GM23248 (cell line): Measurements from ENCODE around the gene FKBP10. TPM values are rescaled to one million over a fixed set of nuclear protein-coding genes. Genes with fewer than 3 reads are reported as not detected.

Source experiments
- DNase-seq: peaks from one replicate; pipeline ENCODE4 v3.0.0-alpha.2; 2015
- H2AFZ ChIP-seq: fragments of 200-600 bp; sonication (generic); 2 replicates; pipeline ENCODE4 v1.6.1; 2016; ENCODE audit warnings: antibody characterized with exemption
- H3F3A ChIP-seq: fragments of 200-600 bp; sonication (generic); 2 replicates; pipeline ENCODE4 v1.6.1; 2016; ENCODE audit warnings: mild to moderate bottlenecking, antibody characterized with exemption, mixed run types; ENCODE audit not compliant: insufficient read depth
- H3K27ac ChIP-seq: fragments of 200-600 bp; sonication (generic); 2 replicates; pipeline ENCODE4 v1.5.1; 2016; ENCODE audit warnings: mild to moderate bottlenecking
- H3K27me3 ChIP-seq: fragments of 200-600 bp; sonication (generic); replicated peaks from 2 replicates; pipeline ENCODE4 v1.6.1; 2016; ENCODE audit warnings: mild to moderate bottlenecking; ENCODE audit not compliant: insufficient read depth
- H3K36me3 ChIP-seq: fragments of 200-600 bp; sonication (generic); 2 replicates; pipeline ENCODE4 v1.6.1; 2016; ENCODE audit warnings: low read depth, mild to moderate bottlenecking
- H3K4me1 ChIP-seq: fragments of 200-600 bp; sonication (generic); 2 replicates; pipeline ENCODE4 v1.6.1; 2016; ENCODE audit warnings: mild to moderate bottlenecking; ENCODE audit not compliant: insufficient read depth
- H3K4me2 ChIP-seq: fragments of 200-600 bp; sonication (generic); one replicate; pipeline ENCODE4 v1.6.1; 2016; ENCODE audit warnings: mild to moderate bottlenecking; ENCODE audit not compliant: unreplicated experiment
- H3K4me3 ChIP-seq: fragments of 200-600 bp; sonication (generic); 2 replicates; pipeline ENCODE4 v1.5.1; 2016; ENCODE audit warnings: mild to moderate bottlenecking
- H3K79me2 ChIP-seq: fragments of 200-600 bp; sonication (generic); 2 replicates; pipeline ENCODE4 v1.6.1; 2016; ENCODE audit warnings: mild to moderate bottlenecking; ENCODE audit not compliant: insufficient read depth
- H3K9ac ChIP-seq: fragments of 200-600 bp; sonication (generic); 2 replicates; pipeline ENCODE4 v1.6.1; 2016; ENCODE audit warnings: mild to moderate bottlenecking
- H3K9me2 ChIP-seq: fragments of 200-600 bp; sonication (generic); 2 replicates; pipeline ENCODE4 v1.6.1; 2016; ENCODE audit warnings: mixed run types, mild to moderate bottlenecking, moderate library complexity; ENCODE audit not compliant: insufficient read depth
- H3K9me3 ChIP-seq: fragments of 200-600 bp; sonication (generic); one replicate; pipeline ENCODE4 v1.6.1; 2017; ENCODE audit warnings: low read depth
- H4K20me1 ChIP-seq: fragments of 200-600 bp; sonication (generic); 2 replicates; pipeline ENCODE4 v1.6.0; 2016; ENCODE audit not compliant: insufficient read depth
- EZH2 ChIP-seq: fragments of 200-600 bp; sonication (generic); IDR thresholded peaks from 2 replicates; pipeline ENCODE4 v1.6.1; 2018; ENCODE audit warnings: antibody characterized with exemption, mild to moderate bottlenecking; ENCODE audit not compliant: insufficient read depth, poor library complexity, severe bottlenecking
- EZH2phosphoT487 ChIP-seq: fragments of 200-600 bp; sonication (generic); IDR thresholded peaks from 2 replicates; pipeline ENCODE4 v1.6.1; 2018; ENCODE audit warnings: antibody characterized with exemption, moderate library complexity, mild to moderate bottlenecking, low read depth; ENCODE audit not compliant: insufficient read depth
- WGBS, 2 experiments: methylation state at CpG; one replicate each; pipeline ENCODE4 v1.1.6; 2015 to 2017; ENCODE audit warnings: low lambda C conversion rate in 2 of 2, low coverage in 1 of 2; ENCODE audit errors: missing lambda C conversion rate in 2 of 2; 5-methylcytosine and 5-hydroxymethylcytosine counted together
- in situ Hi-C: fragments of 300-500 bp; cut with MboI; formaldehyde crosslinking; loops from 2 replicates; pipeline ENCODE4 v1.15.0; 2020
- polyA plus RNA-seq: library from polyadenylated mRNA; unstranded; fragments of >200 nt; fragmentation: Nextera tagmentation; extraction: Ambion mirVana; gene quantifications from 2 replicates; pipeline ENCODE4 v1.2.1, GENCODE V29; 2016
- total RNA-seq: library from RNA; depleted of rRNA; stranded (reverse); fragments of >200 nt; shearing (Covaris generic); gene quantifications from 2 replicates; pipeline ENCODE4 v1.2.3, GENCODE V29; 2014

The FKBP10 gene
- total and polyA plus RNA-seq, 2 experiments from 2014 or later, result 81.5 to 759 TPM

DNA sequence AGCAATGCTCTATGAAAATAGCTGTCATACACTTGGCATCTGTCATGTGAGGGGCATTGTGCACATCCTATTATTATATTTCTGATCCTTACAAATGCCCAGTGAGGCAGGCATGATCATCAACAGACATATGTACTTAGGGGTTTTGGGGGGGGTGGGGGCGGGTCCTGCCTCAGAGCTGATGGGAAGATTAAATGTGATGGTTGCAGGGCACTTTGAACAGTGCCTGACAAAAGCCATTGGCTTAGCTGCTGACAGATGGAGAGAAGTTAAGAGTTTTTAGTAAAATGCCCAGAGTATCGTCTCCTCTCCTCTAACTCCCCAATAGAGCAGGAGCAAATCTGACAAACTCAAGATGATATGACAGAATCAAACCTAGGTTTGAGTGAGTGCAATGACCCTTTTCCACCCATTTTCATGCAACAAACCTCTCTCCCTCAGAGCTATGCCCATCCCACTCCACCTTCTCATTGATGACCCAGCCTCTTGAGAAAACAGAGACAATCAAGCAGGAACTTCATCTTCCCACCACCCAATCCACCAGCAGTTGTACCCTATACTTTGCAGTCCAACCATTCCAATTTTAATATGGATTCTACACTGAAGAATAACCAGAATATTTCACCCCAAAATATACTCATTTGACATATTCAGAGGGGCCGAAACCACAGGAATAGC, 47.6 kb downstream of the FKBP10 start:
- H4K20me1 ChIP-seq, result no peaks in the 10 kb centered on the region
- in situ Hi-C loops, result no loop called here

DNA sequence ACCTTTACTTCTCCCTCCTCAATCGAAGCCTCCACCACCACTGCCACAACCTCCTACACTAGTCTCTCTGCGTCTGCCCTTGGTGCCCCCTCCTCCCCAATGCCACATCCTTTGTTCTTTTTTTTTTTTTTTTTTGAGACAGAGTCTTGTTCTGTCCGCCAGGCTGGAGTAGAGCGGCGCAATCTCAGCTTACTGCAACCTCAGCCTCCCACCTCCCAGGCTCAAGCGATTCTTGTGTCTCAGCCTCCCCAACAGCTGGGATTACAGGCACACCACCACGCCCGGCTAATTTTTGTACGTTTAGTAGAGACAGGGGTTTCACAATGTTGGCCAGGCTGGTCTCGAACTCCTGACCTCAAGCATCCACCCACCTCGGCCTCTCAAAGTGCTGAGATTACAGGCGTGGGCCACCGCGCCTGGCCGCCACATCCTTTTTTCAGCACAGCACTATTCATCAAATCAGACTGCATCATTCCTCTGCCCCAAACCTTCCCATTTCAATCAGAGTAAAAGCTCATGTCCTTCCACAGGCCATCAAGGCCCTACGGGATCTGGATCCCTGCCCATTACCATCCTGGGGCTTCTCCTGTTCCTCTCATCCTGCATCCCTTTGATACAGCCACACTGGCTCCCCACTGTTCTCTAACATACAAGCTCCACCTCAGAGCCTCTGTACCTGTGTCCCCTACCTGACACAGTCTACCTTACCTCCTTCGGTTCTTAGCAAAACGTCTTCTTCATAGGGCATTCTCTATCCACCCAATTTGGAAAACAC, 50.5 kb downstream of the FKBP10 start:
- Histone ChIP-seq H3K79me2 (peaks cover 66% of the 10 kb centered on the region), H4K20me1 (no peaks in the 10 kb centered on the region), H3K36me3 (peaks cover 14% of the 10 kb centered on the region), H3K4me3 (peak overlapping the region; percentile 90), H3K4me2 (peak overlapping the region; percentile 85), H3K4me1 (peaks cover 12% of the 10 kb centered on the region), H3F3A (peaks cover 23% of the 10 kb centered on the region), H2AFZ (no peak overlapping the region), H3K27ac (no peak overlapping the region), H3K9me3 (no peaks in the 10 kb centered on the region), H3K9ac (peak overlapping the region; percentile 92; the same call in 1 of the 2 replicates), H3K27me3 (no peaks in the 10 kb centered on the region), H3K9me2 (no peaks in the 10 kb centered on the region)
- in situ Hi-C loops, result no loop called here
- TF ChIP-seq EZH2 (no peak), EZH2phosphoT487 (no peak)
- DNase-seq, result no peak
- WGBS, 2 experiments, result 73 to 78% methylated on average over 18 of the region's 18 CpGs

More for the DNA sequence above, 47.6 kb downstream of the FKBP10 start:
- no peak overlapping the region for H3K4me3 ChIP-seq
- no peak for DNase-seq
- H3K27ac ChIP-seq, result no peak overlapping the region
- H3K9ac ChIP-seq, result no peak overlapping the region
- peaks cover 12% of the 10 kb centered on the region for H3K4me1 ChIP-seq
- H3K79me2 ChIP-seq, result peaks cover 90% of the 10 kb centered on the region
- WGBS, 2 experiments, result 69 to 97% methylated on average over 2 to 3 of the region's 3 CpGs
- no peak overlapping the region for H3K4me2 ChIP-seq
- TF ChIP-seq EZH2phosphoT487 (no peak), EZH2 (no peak)
- no peaks in the 10 kb centered on the region for H3K9me3 ChIP-seq
- H3K9me2 ChIP-seq, result no peaks in the 10 kb centered on the region
- H2AFZ ChIP-seq, result no peak overlapping the region
- no peaks in the 10 kb centered on the region for H3K36me3 ChIP-seq
- H3K27me3 ChIP-seq, result no peaks in the 10 kb centered on the region
- H3F3A ChIP-seq, result 0 out of 2 replicates have a peak, but pooled peaks cover 6% of the 10 kb centered on the region

DNA sequence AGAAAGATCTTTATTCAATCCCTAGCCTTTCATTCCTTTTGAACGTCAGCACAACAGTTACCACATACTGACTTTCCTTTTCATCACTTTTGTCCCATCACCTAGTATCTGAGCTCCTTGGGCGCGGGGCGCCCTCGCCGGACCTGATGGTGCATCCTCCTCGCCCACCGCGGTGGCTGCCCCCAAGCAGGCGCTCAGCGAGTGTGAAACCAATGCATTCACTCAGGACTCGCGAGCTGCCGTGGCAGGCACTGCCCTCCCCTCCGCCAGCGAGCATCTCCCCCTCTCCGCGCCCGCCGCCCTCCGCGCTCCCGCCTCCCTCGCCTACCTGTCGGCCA, 51.7 kb downstream of the FKBP10 start:
- Histone ChIP-seq H3K9ac (peak overlapping the region; percentile 92), H3K4me2 (peak overlapping the region; percentile 85), H2AFZ (peak overlapping the region; percentile 73), H3K4me3 (peak overlapping the region; percentile 90), H3K9me3 (no peaks in the 10 kb centered on the region), H3F3A (peaks cover 33% of the 10 kb centered on the region), H3K27me3 (no peaks in the 10 kb centered on the region), H3K9me2 (no peaks in the 10 kb centered on the region), H3K36me3 (peaks cover 26% of the 10 kb centered on the region), H3K27ac (peak overlapping the region; percentile 79), H3K79me2 (peaks cover 55% of the 10 kb centered on the region), H3K4me1 (peaks cover 12% of the 10 kb centered on the region), H4K20me1 (no peaks in the 10 kb centered on the region)
- DNase-seq, result no peak
- TF ChIP-seq EZH2 (no peak), EZH2phosphoT487 (no peak)
- in situ Hi-C loops, result no loop called here
- 0% methylated on average over 16 to 25 of the region's 25 CpGs for WGBS, 2 experiments

DNA sequence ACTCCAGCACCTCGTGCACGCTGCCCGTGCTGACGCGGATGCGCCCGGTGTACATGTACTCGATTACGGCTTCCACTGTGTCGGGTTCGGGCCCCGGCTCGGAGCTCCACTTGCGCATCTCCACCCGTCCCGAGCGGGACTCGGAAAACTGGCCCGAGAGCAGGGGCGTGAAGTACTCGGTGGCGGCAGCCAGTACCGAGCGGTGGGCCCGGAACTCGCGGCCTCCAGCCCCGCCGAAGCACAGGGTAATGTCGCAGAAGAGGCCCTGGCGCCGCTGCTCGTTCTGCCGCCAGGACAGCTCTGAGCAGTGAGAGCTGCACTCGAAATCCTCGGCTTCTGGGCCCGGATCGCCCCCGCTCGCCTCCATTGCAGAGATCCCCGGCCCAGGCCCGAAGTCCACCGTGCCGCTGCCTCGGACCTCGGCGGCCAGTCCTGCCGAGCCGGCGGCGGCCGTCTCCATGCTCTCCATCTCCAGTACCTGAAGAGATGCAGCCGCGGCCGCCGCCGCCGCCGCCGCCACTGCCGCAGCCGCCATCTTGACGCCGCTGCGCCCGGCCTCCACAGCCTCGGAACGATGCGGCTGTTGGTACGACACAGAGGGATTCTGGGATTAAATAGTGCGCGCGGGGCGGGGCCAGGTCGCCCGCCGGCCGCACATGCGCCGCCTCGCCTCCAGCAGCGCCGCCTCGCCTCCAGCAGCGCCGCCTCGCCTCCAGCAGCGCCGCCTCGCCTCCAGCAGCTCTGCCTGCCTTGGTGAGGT, 52.2 kb downstream of the FKBP10 start, which contains the start of gene KLHL11:
TSS of gene KLHL11 (minus strand) at position 588 of the 760 bp plus-strand sequence. CDS start at position 535, 53 bp downstream.
- peak within 1 kb of the TSS; percentile 73 for H2AFZ ChIP-seq
- H3K36me3 ChIP-seq, result peaks cover 31% of the 10 kb centered on the region
- H3K4me3 ChIP-seq, result peak within 1 kb of the TSS; percentile 90
- H4K20me1 ChIP-seq, result no peaks in the 10 kb centered on the region
- no peaks in the 10 kb centered on the region for H3K9me2 ChIP-seq
- in situ Hi-C loops, result no loop called here
- H3K79me2 ChIP-seq, result peaks cover 49% of the 10 kb centered on the region
- H3K4me1 ChIP-seq, result peaks cover 12% of the 10 kb centered on the region
- peaks cover 38% of the 10 kb centered on the region for H3F3A ChIP-seq
- DNase-seq, result peak; percentile 98
- no peak for TF ChIP-seq EZH2
- TF ChIP-seq EZH2phosphoT487, result no peak
- peak within 1 kb of the TSS; percentile 85 for H3K4me2 ChIP-seq
- peak within 1 kb of the TSS; percentile 79 for H3K27ac ChIP-seq
- 1% methylated on average over 52 to 68 of the region's 90 CpGs for WGBS, 2 experiments
- H3K9ac ChIP-seq, result peak within 1 kb of the TSS; percentile 92
- no peaks in the 10 kb centered on the region for H3K27me3 ChIP-seq
- no peaks in the 10 kb centered on the region for H3K9me3 ChIP-seq
